ENCODE measurements around the gene ADAMTS5. TPM values are rescaled to one million over a fixed set of nuclear protein-coding genes. Genes with fewer than 3 reads are reported as not detected.

Gene ADAMTS5
- total and polyA plus RNA-seq, 9 of the 15 experiments (the other 6 are each of a cell fraction or from before 2014, with no cell fraction given) = not detected

GRCh38 chr21:26900980-26901379, 65.9 kb downstream of the ADAMTS5 start:
- DNase-seq (ENCODE audit: extremely low read depth in 1 of 4, low spot score in 3 of 4) (no peak), ATAC-seq (no peak), FAIRE-seq (no peak)
- WGBS (ENCODE audit: insufficient coverage, low coverage, missing lambda C conversion rate) = 2% methylated on average over 4 of the region's 4 CpGs
- H3K4me3 ChIP-seq = no peak overlapping the region
- no peaks in the 10 kb centered on the region for H3K9me1 ChIP-seq (ENCODE audit: control insufficient read depth, insufficient read depth, low read length)
- no peaks in the 10 kb centered on the region for H3K79me2 ChIP-seq (ENCODE audit: control insufficient read depth, insufficient read depth, low read length)
- BruUV-seq (replicated peaks) = no TSS peak
- H3K4me2 ChIP-seq (ENCODE audit: insufficient read depth, low read length) = no peak overlapping the region
- H3K9me3 ChIP-seq (replicated peaks; ENCODE audit: control insufficient read depth, insufficient read depth, low read depth, low read length) = no peaks in the 10 kb centered on the region; the same call in 1 of the 2 replicates
- CTCF ChIA-PET (ENCODE audit: low intra/inter-chr PET ratio) = no interaction called here
- no peaks in the 10 kb centered on the region for H3K4me1 ChIP-seq (replicated peaks in 1 of 2; ENCODE audit: control insufficient read depth in 2 of 2, insufficient read depth in 2 of 2, low read length in 2 of 2)
- no peak overlapping the region for H3K9ac ChIP-seq (ENCODE audit: insufficient read depth in 1 of 2, low read depth in 2 of 2, low read length in 2 of 2)
- H2AFZ ChIP-seq (ENCODE audit: low read depth, low read length) = no peak overlapping the region
- in situ Hi-C loops (cut with MboI) (no loop called here), intact Hi-C loops (cut with micrococcal nuclease) (no loop called here)
- no peak for TF ChIP-seq ZBTB49 (CRISPR knock-in tag; IDR thresholded peaks at IDR 0.05; ENCODE audit: borderline replicate concordance)
- no peak for TF ChIP-seq ETV6 (IDR thresholded peaks at IDR 0.05; ENCODE audit: borderline replicate concordance in 1 of 2, low read depth in 2 of 2, low read length in 1 of 2)
- TF ChIP-seq ETV6 (CRISPR knock-in tag; IDR thresholded peaks at IDR 0.05; ENCODE audit: borderline replicate concordance) = no peak
- TF ChIP-seq MXI1 (IDR thresholded peaks at IDR 0.05; ENCODE audit: low read depth, low read length) = no peak
- no peak for TF ChIP-seq NR0B1 (IDR thresholded peaks at IDR 0.05; ENCODE audit: partially characterized antibody)
- TF ChIP-seq NBN (IDR thresholded peaks at IDR 0.05; ENCODE audit: low read depth) = no peak
- TF ChIP-seq RHOXF2B (CRISPR knock-in tag; conservative IDR thresholded peaks at IDR 0.05) = no peak
- TF ChIP-seq ETV1 (tag; conservative IDR thresholded peaks at IDR 0.05; ENCODE audit: low read depth) = no peak
- H3K36me3 ChIP-seq (ENCODE audit: control insufficient read depth, insufficient read depth, low read length) = no peaks in the 10 kb centered on the region
- H4K20me1 ChIP-seq (replicated peaks; ENCODE audit: control insufficient read depth, insufficient read depth, low read length) = no peaks in the 10 kb centered on the region
- POLR2A ChIA-PET = no interaction called here
- no peak overlapping the region for H3K27ac ChIP-seq (ENCODE audit: extremely low read depth, low read depth, low read length)
- H3K27me3 ChIP-seq (ENCODE audit: control insufficient read depth in 2 of 2, insufficient read depth in 2 of 2, low read length in 2 of 2) = no peaks in the 10 kb centered on the region

All from K562 (cell line).